HEK293 (cell line): ENCODE results near the gene PAK5.

Experiments
- CTCF ChIP-seq: fragments of 450-650 bp; formaldehyde crosslinking; IDR thresholded peaks from 2 replicates; pipeline ENCODE4 v1.5.1; 2016; ENCODE audit warnings: missing biosample characterization, missing genetic modification characterization
- KLF9 ChIP-seq: fragments of 450-650 bp; formaldehyde crosslinking; IDR thresholded peaks from 2 replicates; pipeline ENCODE4 v1.5.1; 2016; ENCODE audit warnings: missing biosample characterization, missing genetic modification characterization, low read depth
- MYNN ChIP-seq: fragments of 450-650 bp; formaldehyde crosslinking; IDR thresholded peaks from 2 replicates; pipeline ENCODE4 v1.5.1; 2016; ENCODE audit warnings: missing biosample characterization, missing genetic modification characterization, borderline replicate concordance
- PRDM10 ChIP-seq: fragments of 450-650 bp; formaldehyde crosslinking; IDR thresholded peaks from 2 replicates; pipeline ENCODE4 v1.5.1; 2016; ENCODE audit warnings: missing biosample characterization, missing genetic modification characterization
- REST ChIP-seq: fragments of 450-650 bp; formaldehyde crosslinking; IDR thresholded peaks from 2 replicates; pipeline ENCODE4 v1.5.1; 2016; ENCODE audit warnings: missing biosample characterization, missing genetic modification characterization
- ZFP3 ChIP-seq: fragments of 450-650 bp; formaldehyde crosslinking; IDR thresholded peaks from 2 replicates; pipeline ENCODE4 v1.5.1; 2016; ENCODE audit warnings: low read depth, missing biosample characterization, missing genetic modification characterization
- ZNF114 ChIP-seq: fragments of 450-650 bp; formaldehyde crosslinking; IDR thresholded peaks from 2 replicates; pipeline ENCODE4 v1.5.0; 2017; ENCODE audit warnings: missing biosample characterization, missing genetic modification characterization
- ZNF221 ChIP-seq: fragments of 450-650 bp; formaldehyde crosslinking; IDR thresholded peaks from 2 replicates; pipeline ENCODE4 v1.5.1; 2017; ENCODE audit warnings: missing biosample characterization, missing genetic modification characterization, borderline replicate concordance
- ZNF350 ChIP-seq: fragments of 450-650 bp; formaldehyde crosslinking; IDR thresholded peaks from 2 replicates; pipeline ENCODE4 v1.5.0; 2017; ENCODE audit warnings: missing biosample characterization, mild to moderate bottlenecking, missing genetic modification characterization
- ZNF501 ChIP-seq: fragments of 450-650 bp; formaldehyde crosslinking; IDR thresholded peaks from 2 replicates; pipeline ENCODE4 v1.5.1; 2016; ENCODE audit warnings: missing biosample characterization, missing genetic modification characterization
- ZNF629 ChIP-seq: fragments of 450-650 bp; formaldehyde crosslinking; IDR thresholded peaks from 2 replicates; pipeline ENCODE4 v1.5.1; 2017; ENCODE audit warnings: missing biosample characterization, missing genetic modification characterization
- ZNF76 ChIP-seq: fragments of 450-650 bp; formaldehyde crosslinking; IDR thresholded peaks from 2 replicates; pipeline ENCODE4; 2016; ENCODE audit warnings: low read depth, missing biosample characterization, missing genetic modification characterization, borderline replicate concordance
- ZSCAN5A ChIP-seq: fragments of 450-650 bp; formaldehyde crosslinking; IDR thresholded peaks from 2 replicates; pipeline ENCODE4 v1.5.1; 2016; ENCODE audit warnings: missing biosample characterization, missing genetic modification characterization

GRCh38 chr20:9615766-9616454 is 223.0 kb downstream of the PAK5 start:
- TF ChIP-seq CTCF (tag by site-specific recombination) (no peak), ZSCAN5A (tag by site-specific recombination) (no peak), PRDM10 (tag by site-specific recombination) (no peak), ZNF350 (tag by site-specific recombination) (no peak), MYNN (tag by site-specific recombination) (no peak), ZNF114 (tag by site-specific recombination) (no peak), ZFP3 (tag by site-specific recombination) (no peak), ZNF76 (no peak), ZNF629 (no peak), ZNF501 (no peak), KLF9 (no peak), ZNF221 (tag by site-specific recombination) (no peak), REST (no peak)
